HG03135 (cell line): ENCODE results near the gene SCYL1.

Source experiments
- ATAC-seq: cut with Tn5 transposase; IDR thresholded peaks from one replicate; pipeline ENCODE4 v1.9.1; 2021; ENCODE audit warnings: mild to moderate bottlenecking, moderate library complexity; ENCODE audit not compliant: unreplicated experiment

The SCYL1 gene

GRCh38 chr11:65578667-65579066, 53.8 kb downstream of the SCYL1 start:
- no peak for ATAC-seq

- no peak for ATAC-seq
Observed at GRCh38 chr11:65579291-65579690, 54.4 kb downstream of the SCYL1 start.

GRCh38 chr11:65580031-65580692, 55.3 kb downstream of the SCYL1 start:
- no peak for ATAC-seq

GRCh38 chr11:65580756-65581155, 55.9 kb downstream of the SCYL1 start:
- ATAC-seq = no peak

GRCh38 chr11:65581928-65582327, 57.0 kb downstream of the SCYL1 start:
- ATAC-seq = no peak

GRCh38 chr11:65583589-65583988, 58.7 kb downstream of the SCYL1 start:
- no peak for ATAC-seq

GRCh38 chr11:65584106-65584505, 59.2 kb downstream of the SCYL1 start:
- no peak for ATAC-seq

- no peak for ATAC-seq
Observed at GRCh38 chr11:65584723-65585171, 59.9 kb downstream of the SCYL1 start.

- ATAC-seq = no peak
Observed at GRCh38 chr11:65585396-65586246, 60.7 kb downstream of the SCYL1 start.

GRCh38 chr11:65586247-65586630, 61.4 kb downstream of the SCYL1 start:
- ATAC-seq = no peak

- no peak for ATAC-seq
Observed at GRCh38 chr11:65586676-65587075, 61.8 kb downstream of the SCYL1 start.
